Measurements from ENCODE around the gene LY6G6F. TPM values are rescaled to one million over a fixed set of nuclear protein-coding genes. Genes with fewer than 3 reads are reported as not detected.

The LY6G6F gene
- total RNA-seq, 2 experiments from 2014 or later, result not detected

GRCh38 chr6:31689249-31690110 is 17.2 kb upstream of the LY6G6F start:
- POLR2A ChIA-PET, result interaction anchor here (1.0 kb wide), 1 partner anchor 37 kb away, joined by 3 read pairs; the partner anchor contains the start of gene BAG6
- Mint-ChIP-seq H3K36me3 (ENCODE audit: low read depth) (peaks cover 79% of the 10 kb centered on the region), H3K4me1 (ENCODE audit: low read depth) (no peaks in the 10 kb centered on the region), H3K9me3 (no peaks in the 10 kb centered on the region), H3K4me3 (no peak overlapping the region), H3K27me3 (no peaks in the 10 kb centered on the region), H3K27ac (no peak overlapping the region)
- intact Hi-C loops (cut with DNase I, micrococcal nuclease), result no loop called here
- Histone ChIP-seq H3K27ac (ENCODE audit: low read depth in 1 of 2, low read length in 2 of 2) (no peak overlapping the region), H3K27me3 (ENCODE audit: control insufficient read depth in 1 of 2, insufficient read depth in 2 of 2, low read length in 2 of 2) (no peaks in the 10 kb centered on the region), H3K36me3 (ENCODE audit: insufficient read depth, low read length) (peaks cover 75% of the 10 kb centered on the region), H3K4me3 (ENCODE audit: low read length) (no peak overlapping the region), H3K4me1 (ENCODE audit: insufficient read depth, low read length) (no peaks in the 10 kb centered on the region), H3K9me3 (ENCODE audit: control insufficient read depth in 1 of 2, insufficient read depth in 1 of 2, low read length in 2 of 2) (no peaks in the 10 kb centered on the region)
- peak; percentile 19 for TF ChIP-seq CTCF (IDR thresholded peaks at IDR 0.05)
- DNase-seq (peak in 3 of 14 experiments; percentile 11 to 41 (median 31)), ATAC-seq (ENCODE audit: poor library complexity) (no peak)
- CTCF ChIA-PET, result interaction anchor here (0.6 kb wide), 1 partner anchor 29 kb away, joined by 3 read pairs; the partner anchor contains the start of gene C6orf47

GRCh38 chr6:31690231-31691077 is 16.2 kb upstream of the LY6G6F start:
- H3K9me3 Mint-ChIP-seq, result no peaks in the 10 kb centered on the region
- ChIA-PET CTCF (interaction anchor here (0.5 to 0.7 kb wide), 3 partner anchors 30 to 239 kb away, joined by 3 read pairs; partner anchors contain the start of gene C6orf47), POLR2A (no interaction called here)
- Histone ChIP-seq H3K27me3 (ENCODE audit: control insufficient read depth in 1 of 2, insufficient read depth in 2 of 2, low read length in 2 of 2) (no peaks in the 10 kb centered on the region), H3K4me3 (ENCODE audit: low read length) (no peak overlapping the region), H3K9me3 (ENCODE audit: control insufficient read depth in 1 of 2, insufficient read depth in 1 of 2, low read length in 2 of 2) (no peaks in the 10 kb centered on the region), H3K36me3 (ENCODE audit: insufficient read depth, low read length) (peaks cover 83% of the 10 kb centered on the region), H3K4me1 (ENCODE audit: insufficient read depth, low read length) (no peaks in the 10 kb centered on the region), H3K27ac (ENCODE audit: low read depth in 1 of 2, low read length in 2 of 2) (no peak overlapping the region)
- no peak for TF ChIP-seq CTCF (IDR thresholded peaks at IDR 0.05)
- H3K36me3 Mint-ChIP-seq (ENCODE audit: low read depth), result peaks cover 88% of the 10 kb centered on the region
- no peak for ATAC-seq (ENCODE audit: poor library complexity)
- H3K27me3 Mint-ChIP-seq, result no peaks in the 10 kb centered on the region
- H3K4me1 Mint-ChIP-seq (ENCODE audit: low read depth), result no peaks in the 10 kb centered on the region
- intact Hi-C loops (cut with DNase I, micrococcal nuclease), result no loop called here
- no peak overlapping the region for H3K4me3 Mint-ChIP-seq
- DNase-seq, result no peak
- H3K27ac Mint-ChIP-seq, result no peak overlapping the region

- no peaks in the 10 kb centered on the region for H3K4me1 ChIP-seq (ENCODE audit: insufficient read depth, low read length)
- intact Hi-C loops (cut with DNase I, micrococcal nuclease), result no loop called here
- no peak for TF ChIP-seq CTCF (IDR thresholded peaks at IDR 0.05)
- no peaks in the 10 kb centered on the region for H3K9me3 ChIP-seq (ENCODE audit: control insufficient read depth in 1 of 2, insufficient read depth in 1 of 2, low read length in 2 of 2)
- Mint-ChIP-seq H3K36me3 (ENCODE audit: low read depth) (peaks cover 84% of the 10 kb centered on the region), H3K9me3 (no peaks in the 10 kb centered on the region), H3K4me3 (no peak overlapping the region), H3K27me3 (no peaks in the 10 kb centered on the region), H3K27ac (no peak overlapping the region), H3K4me1 (ENCODE audit: low read depth) (no peaks in the 10 kb centered on the region)
- DNase-seq (no peak), ATAC-seq (ENCODE audit: poor library complexity) (no peak)
- ChIA-PET POLR2A (no interaction called here), CTCF (interaction anchor here (0.7 kb wide), 1 partner anchor 38 kb away, joined by 3 read pairs; no protein-coding TSS in a partner anchor)
- H3K36me3 ChIP-seq (ENCODE audit: insufficient read depth, low read length), result peaks cover 85% of the 10 kb centered on the region
- no peak overlapping the region for H3K27ac ChIP-seq (ENCODE audit: low read depth in 1 of 2, low read length in 2 of 2)
- H3K4me3 ChIP-seq (ENCODE audit: low read length), result no peak overlapping the region
- no peaks in the 10 kb centered on the region for H3K27me3 ChIP-seq (ENCODE audit: control insufficient read depth in 1 of 2, insufficient read depth in 2 of 2, low read length in 2 of 2)
These were observed 15.6 kb upstream of the LY6G6F start for GRCh38 chr6:31691078-31691463.

Data from CD4-positive, alpha-beta T cell (primary cell).